Ovary (tissue), 3 donors: ENCODE data around the gene LAYN.

ENCODE experiments used
- EP300 ChIP-seq: sonication (generic); formaldehyde crosslinking; IDR thresholded peaks from one replicate; pipeline ENCODE4 v1.6.1; 2017; ENCODE audit warnings: antibody characterized with exemption
- POLR2A ChIP-seq: fragments of 450-650 bp; IDR thresholded peaks from one replicate; pipeline ENCODE4 v1.6.1; 2017; ENCODE audit warnings: antibody characterized with exemption, mild to moderate bottlenecking, moderate library complexity
- TF ChIP-seq, protein P1 (sequence below), 3 donors: fragments of 450-650 bp in 2 of 3; fragments of 200-600 bp in 1 of 3; IDR thresholded peaks; one replicate each; pipeline versions ENCODE4 v1.5.1 to v1.8.0; 2016 to 2022; ENCODE audit warnings: antibody characterized with exemption in 3 of 3, mild to moderate bottlenecking in 1 of 3
- donor health status: DM: no; HTN: no; CAD: no.

DNA sequence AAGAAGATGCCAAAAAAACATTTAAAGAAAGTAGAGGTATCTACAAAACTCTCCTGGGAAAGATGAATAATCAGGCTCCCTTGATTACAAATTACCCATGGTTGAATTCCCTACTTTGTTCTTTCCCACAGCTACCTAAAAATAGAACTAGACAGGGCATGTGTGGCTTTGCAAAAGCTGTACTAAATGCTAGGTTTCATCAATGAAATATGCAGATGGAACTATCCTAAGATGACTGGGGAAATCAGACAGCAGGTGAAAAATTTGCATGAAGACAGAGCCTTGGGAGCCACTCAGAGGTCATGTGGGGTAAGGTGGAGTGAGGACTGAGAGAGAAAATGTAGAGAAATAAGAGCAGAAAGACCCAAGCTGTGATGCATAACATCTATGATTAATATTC, 14.7 kb downstream of the LAYN start:
- TF ChIP-seq, protein P1, sequence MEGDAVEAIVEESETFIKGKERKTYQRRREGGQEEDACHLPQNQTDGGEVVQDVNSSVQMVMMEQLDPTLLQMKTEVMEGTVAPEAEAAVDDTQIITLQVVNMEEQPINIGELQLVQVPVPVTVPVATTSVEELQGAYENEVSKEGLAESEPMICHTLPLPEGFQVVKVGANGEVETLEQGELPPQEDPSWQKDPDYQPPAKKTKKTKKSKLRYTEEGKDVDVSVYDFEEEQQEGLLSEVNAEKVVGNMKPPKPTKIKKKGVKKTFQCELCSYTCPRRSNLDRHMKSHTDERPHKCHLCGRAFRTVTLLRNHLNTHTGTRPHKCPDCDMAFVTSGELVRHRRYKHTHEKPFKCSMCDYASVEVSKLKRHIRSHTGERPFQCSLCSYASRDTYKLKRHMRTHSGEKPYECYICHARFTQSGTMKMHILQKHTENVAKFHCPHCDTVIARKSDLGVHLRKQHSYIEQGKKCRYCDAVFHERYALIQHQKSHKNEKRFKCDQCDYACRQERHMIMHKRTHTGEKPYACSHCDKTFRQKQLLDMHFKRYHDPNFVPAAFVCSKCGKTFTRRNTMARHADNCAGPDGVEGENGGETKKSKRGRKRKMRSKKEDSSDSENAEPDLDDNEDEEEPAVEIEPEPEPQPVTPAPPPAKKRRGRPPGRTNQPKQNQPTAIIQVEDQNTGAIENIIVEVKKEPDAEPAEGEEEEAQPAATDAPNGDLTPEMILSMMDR (IDR thresholded peaks at IDR 0.05), result no peak
- TF ChIP-seq POLR2A (no peak), EP300 (no peak)
